Smooth muscle cell (in vitro differentiated cells): ENCODE results near the gene SLCO1B3. TPM values are rescaled to one million over a fixed set of nuclear protein-coding genes. Genes with fewer than 3 reads are reported as not detected.

Experiments used
- DNase-seq: peaks from one replicate; lab custom pipeline; 2025; ENCODE audit not compliant: unreplicated experiment; lab: John Stamatoyannopoulos, UW
- H2AFZ ChIP-seq: fragments of 200-600 bp; sonication (generic); 2 replicates; pipeline ENCODE4 v1.6.0; 2016; ENCODE audit warnings: antibody characterized with exemption, low read depth, mild to moderate bottlenecking
- H3F3A ChIP-seq: fragments of 200-600 bp; sonication (generic); 2 replicates; pipeline ENCODE4 v1.6.0; 2017; ENCODE audit warnings: antibody characterized with exemption, low read depth
- H3K27ac ChIP-seq: fragments of 200-600 bp; sonication (generic); 2 replicates; pipeline ENCODE4 v1.5.1; 2016; ENCODE audit warnings: low read depth, mild to moderate bottlenecking
- H3K27me3 ChIP-seq: fragments of 200-600 bp; sonication (generic); 2 replicates; pipeline ENCODE4 v1.6.1; 2016; ENCODE audit warnings: low read depth, mild to moderate bottlenecking
- H3K36me3 ChIP-seq: fragments of 200-600 bp; sonication (generic); 2 replicates; pipeline ENCODE4 v1.5.1; 2016; ENCODE audit warnings: low read depth
- H3K4me1 ChIP-seq: fragments of 200-600 bp; sonication (generic); 2 replicates; pipeline ENCODE4 v1.5.1; 2016; ENCODE audit warnings: low read depth
- H3K4me2 ChIP-seq: fragments of 200-600 bp; sonication (generic); 2 replicates; pipeline ENCODE4 v1.6.0; 2016; ENCODE audit warnings: mild to moderate bottlenecking
- H3K4me3 ChIP-seq: fragments of 200-600 bp; sonication (generic); 2 replicates; pipeline ENCODE4 v1.5.1; 2016; ENCODE audit warnings: mild to moderate bottlenecking
- H3K79me2 ChIP-seq: fragments of 200-600 bp; sonication (generic); 2 replicates; pipeline ENCODE4 v1.6.0; 2016; ENCODE audit warnings: low read depth, mild to moderate bottlenecking
- H3K9ac ChIP-seq: fragments of 200-600 bp; sonication (generic); 2 replicates; pipeline ENCODE4 v1.6.0; 2016; ENCODE audit warnings: low read depth
- H3K9me3 ChIP-seq: fragments of 200-600 bp; sonication (generic); replicated peaks from 2 replicates; pipeline ENCODE4 v1.5.1; 2016; ENCODE audit warnings: low read depth
- H4K20me1 ChIP-seq: fragments of 200-600 bp; sonication (generic); 2 replicates; pipeline ENCODE4 v1.6.0; 2016; ENCODE audit warnings: low read depth
- WGBS: methylation state at CpG from one replicate; pipeline ENCODE4 v1.1.7; 2016; ENCODE audit warnings: low lambda C conversion rate; 5-methylcytosine and 5-hydroxymethylcytosine counted together
- polyA plus RNA-seq: library from polyadenylated mRNA; unstranded; fragments of >200 nt; fragmentation: Nextera tagmentation; extraction: Ambion mirVana; gene quantifications from 2 replicates; pipeline ENCODE4 v1.2.1, GENCODE V29; 2016
- total RNA-seq: library from RNA; depleted of rRNA; stranded (reverse); fragments of >200 nt; gene quantifications from 2 replicates; pipeline ENCODE4 v1.2.3, GENCODE V29; 2014
- TF ChIP-seq, protein P1 (sequence below): fragments of 200-600 bp; sonication (generic); IDR thresholded peaks from 2 replicates; pipeline ENCODE4 v1.5.1; 2017; ENCODE audit warnings: borderline replicate concordance, mild to moderate bottlenecking, antibody characterized with exemption; ENCODE audit not compliant: insufficient read depth, poor library complexity, severe bottlenecking

Gene SLCO1B3
- total and polyA plus RNA-seq, 2 experiments from 2014 or later: not detected

DNA sequence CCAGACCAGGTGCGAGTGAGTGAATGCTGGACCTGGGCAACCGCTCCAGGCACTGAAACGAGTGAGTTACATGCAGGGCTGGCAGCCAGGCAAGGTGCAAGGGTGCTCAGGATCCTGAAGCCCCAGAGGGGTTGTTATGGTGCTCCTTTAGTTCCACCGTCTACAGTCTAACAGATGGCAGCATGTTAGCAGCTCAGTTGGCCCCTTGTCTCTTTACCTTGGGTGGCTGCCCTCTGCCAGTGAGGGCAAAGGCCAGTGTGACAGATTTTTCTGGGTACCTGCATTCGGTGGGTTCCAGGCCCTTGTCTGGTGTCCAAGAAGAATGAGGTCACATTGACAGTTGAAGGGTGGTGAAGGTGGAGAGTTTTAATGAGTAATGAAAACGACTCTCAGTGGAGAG lies 106.8 kb downstream of the SLCO1B3 start:
- TF ChIP-seq, protein P1, sequence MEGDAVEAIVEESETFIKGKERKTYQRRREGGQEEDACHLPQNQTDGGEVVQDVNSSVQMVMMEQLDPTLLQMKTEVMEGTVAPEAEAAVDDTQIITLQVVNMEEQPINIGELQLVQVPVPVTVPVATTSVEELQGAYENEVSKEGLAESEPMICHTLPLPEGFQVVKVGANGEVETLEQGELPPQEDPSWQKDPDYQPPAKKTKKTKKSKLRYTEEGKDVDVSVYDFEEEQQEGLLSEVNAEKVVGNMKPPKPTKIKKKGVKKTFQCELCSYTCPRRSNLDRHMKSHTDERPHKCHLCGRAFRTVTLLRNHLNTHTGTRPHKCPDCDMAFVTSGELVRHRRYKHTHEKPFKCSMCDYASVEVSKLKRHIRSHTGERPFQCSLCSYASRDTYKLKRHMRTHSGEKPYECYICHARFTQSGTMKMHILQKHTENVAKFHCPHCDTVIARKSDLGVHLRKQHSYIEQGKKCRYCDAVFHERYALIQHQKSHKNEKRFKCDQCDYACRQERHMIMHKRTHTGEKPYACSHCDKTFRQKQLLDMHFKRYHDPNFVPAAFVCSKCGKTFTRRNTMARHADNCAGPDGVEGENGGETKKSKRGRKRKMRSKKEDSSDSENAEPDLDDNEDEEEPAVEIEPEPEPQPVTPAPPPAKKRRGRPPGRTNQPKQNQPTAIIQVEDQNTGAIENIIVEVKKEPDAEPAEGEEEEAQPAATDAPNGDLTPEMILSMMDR: no peak
- Histone ChIP-seq H3K9ac (no peak overlapping the region), H3K79me2 (no peaks in the 10 kb centered on the region), H3K27ac (no peak overlapping the region), H3K4me1 (no peaks in the 10 kb centered on the region), H3K36me3 (no peaks in the 10 kb centered on the region), H3K27me3 (no peaks in the 10 kb centered on the region), H3K4me3 (no peak overlapping the region), H2AFZ (no peak overlapping the region), H3K4me2 (no peak overlapping the region), H3K9me3 (no peaks in the 10 kb centered on the region), H4K20me1 (no peaks in the 10 kb centered on the region), H3F3A (no peaks in the 10 kb centered on the region)
- DNase-seq: no peak
- 84% methylated on average over 6 of the region's 6 CpGs for WGBS

DNA sequence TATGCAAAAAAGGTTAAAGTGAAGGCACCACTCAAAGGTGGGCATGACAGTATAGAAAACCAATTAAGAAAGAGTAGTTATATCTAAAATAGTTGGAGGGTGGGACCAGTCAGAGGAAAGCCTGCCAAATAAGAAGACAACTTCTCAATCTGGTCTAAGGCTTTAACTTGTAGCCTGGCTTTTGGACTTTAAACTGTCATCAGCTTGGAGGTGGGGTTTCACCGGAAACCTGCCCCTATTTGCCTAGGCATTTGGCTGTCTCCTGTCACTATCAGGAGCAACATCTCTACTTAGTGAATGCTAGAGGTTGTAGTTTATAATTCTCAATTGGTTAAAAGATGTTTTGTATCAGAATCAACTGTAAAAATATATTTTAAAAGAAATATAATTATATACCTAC lies 107.3 kb downstream of the SLCO1B3 start:
- H3K9me3 ChIP-seq: no peaks in the 10 kb centered on the region
- H3K27ac ChIP-seq: no peak overlapping the region
- DNase-seq: no peak
- WGBS: 93% methylated on average over 1 of the region's 1 CpG
- no peaks in the 10 kb centered on the region for H3K36me3 ChIP-seq
- H3K9ac ChIP-seq: no peak overlapping the region
- H3F3A ChIP-seq: no peaks in the 10 kb centered on the region
- no peaks in the 10 kb centered on the region for H3K79me2 ChIP-seq
- H4K20me1 ChIP-seq: no peaks in the 10 kb centered on the region
- no peaks in the 10 kb centered on the region for H3K4me1 ChIP-seq
- no peak overlapping the region for H2AFZ ChIP-seq
- H3K4me2 ChIP-seq: no peak overlapping the region
- no peaks in the 10 kb centered on the region for H3K27me3 ChIP-seq
- no peak overlapping the region for H3K4me3 ChIP-seq
- TF ChIP-seq, protein P1: no peak

DNA sequence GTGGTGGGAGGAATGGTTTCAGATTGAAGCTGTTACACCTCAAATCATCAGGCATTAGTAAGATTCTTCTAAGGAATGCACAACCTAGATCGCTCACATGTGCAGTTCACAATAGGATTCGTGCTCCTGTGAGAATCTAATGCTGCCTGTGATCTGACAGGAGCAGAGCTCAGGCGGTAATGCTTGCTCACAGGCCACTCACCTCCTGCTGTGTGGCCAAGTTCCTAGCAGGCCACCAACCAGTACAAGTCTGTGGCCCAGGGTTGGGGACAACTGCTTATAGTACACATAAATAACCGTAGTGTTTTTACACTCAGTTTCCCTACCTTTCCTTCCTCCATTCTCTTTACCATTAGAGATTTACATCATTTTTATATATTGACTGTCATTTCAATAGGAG lies 121.4 kb downstream of the SLCO1B3 start:
- Histone ChIP-seq H3K9me3 (no peaks in the 10 kb centered on the region), H2AFZ (no peak overlapping the region), H3K36me3 (no peaks in the 10 kb centered on the region), H3K27ac (no peak overlapping the region), H3K9ac (no peak overlapping the region), H3K4me3 (no peak overlapping the region), H3K4me1 (no peaks in the 10 kb centered on the region), H3K79me2 (no peaks in the 10 kb centered on the region), H3K4me2 (no peak overlapping the region), H3F3A (no peaks in the 10 kb centered on the region), H4K20me1 (no peaks in the 10 kb centered on the region), H3K27me3 (no peaks in the 10 kb centered on the region)
- TF ChIP-seq, protein P1: no peak
- 72% methylated on average over 4 of the region's 4 CpGs for WGBS
- DNase-seq: no peak

DNA sequence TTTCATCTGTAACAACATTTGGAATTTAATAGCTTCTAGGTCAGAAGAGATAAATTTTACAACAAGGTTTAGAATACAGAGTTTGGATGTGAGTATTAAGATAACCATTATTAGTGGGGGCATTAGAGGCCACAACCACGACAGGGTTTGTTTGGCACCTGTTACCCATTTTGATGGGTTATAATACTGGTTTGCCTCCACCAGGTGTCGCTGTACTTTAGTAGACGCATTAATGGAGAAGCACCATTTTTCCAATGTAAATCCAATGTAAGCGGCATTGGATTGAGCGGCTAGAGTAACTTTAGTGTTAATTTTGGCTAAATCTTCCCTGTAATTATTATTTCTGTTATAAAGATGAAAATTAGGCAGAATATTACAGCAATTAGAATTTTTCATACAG lies 136.2 kb downstream of the SLCO1B3 start:
- DNase-seq: no peak
- TF ChIP-seq, protein P1: peak; percentile 65

More for the DNA sequence above, 136.2 kb downstream of the SLCO1B3 start:
- H3K4me1 ChIP-seq: no peaks in the 10 kb centered on the region
- H4K20me1 ChIP-seq: no peaks in the 10 kb centered on the region
- H3K4me3 ChIP-seq: no peak overlapping the region
- H2AFZ ChIP-seq: no peak overlapping the region
- WGBS: 26% methylated on average over 5 of the region's 5 CpGs
- H3K36me3 ChIP-seq: no peaks in the 10 kb centered on the region
- no peak overlapping the region for H3K9ac ChIP-seq
- no peaks in the 10 kb centered on the region for H3K9me3 ChIP-seq
- no peaks in the 10 kb centered on the region for H3F3A ChIP-seq
- no peaks in the 10 kb centered on the region for H3K79me2 ChIP-seq
- no peak overlapping the region for H3K4me2 ChIP-seq
- H3K27ac ChIP-seq: no peak overlapping the region
- no peaks in the 10 kb centered on the region for H3K27me3 ChIP-seq
